ENCODE data around the gene ZNF749. TPM values are rescaled to one million over a fixed set of nuclear protein-coding genes. Genes with fewer than 3 reads are reported as not detected.

Gene ZNF749
- total and polyA plus RNA-seq, 7 donors, result 5.1 to 22.4 (median 10.1) TPM

- intact Hi-C loops (cut with DNase I), result no loop called here
- ATAC-seq (no peak), DNase-seq (no peak)
- Histone ChIP-seq H3K4me1 (no peaks in the 10 kb centered on the region), H3K27ac (no peak overlapping the region), H3K36me3 (ENCODE audit: insufficient read depth in 1 of 2, low read depth in 1 of 2) (peaks cover 0 to 3% of the 10 kb centered on the region in 2 donors), H3K4me3 (no peak overlapping the region), H3K9me3 (peaks cover 49% of the 10 kb centered on the region), H3K27me3 (ENCODE audit: insufficient read depth in 3 of 3, low read length in 2 of 3) (no peaks in the 10 kb centered on the region)
- no peak for TF ChIP-seq CTCF (IDR thresholded peaks at IDR 0.05)
- 76 to 89% (median 83%) methylated on average over 3 of the region's 3 CpGs for WGBS, 3 donors
These were observed 17.2 kb downstream of the ZNF749 start for GRCh38 chr19:57452307-57452706.

GRCh38 chr19:57465680-57466381 is 30.7 kb downstream of the ZNF749 start:
- H3K27me3 ChIP-seq (ENCODE audit: insufficient read depth in 3 of 3, low read length in 2 of 3), result no peaks in the 10 kb centered on the region
- no peak overlapping the region for H3K4me3 ChIP-seq
- peaks cover 86% of the 10 kb centered on the region for H3K9me3 ChIP-seq
- DNase-seq (no peak), ATAC-seq (peak in 3 of 4 donors; percentile 82 to 88 (median 83))
- 48 to 71% (median 61%) methylated on average over 5 of the region's 5 CpGs for WGBS, 3 donors
- H3K27ac ChIP-seq, result no peak overlapping the region
- no peaks in the 10 kb centered on the region for H3K4me1 ChIP-seq
- no peak for TF ChIP-seq CTCF (IDR thresholded peaks at IDR 0.05)
- intact Hi-C loops (cut with DNase I), result no loop called here
- H3K36me3 ChIP-seq (ENCODE audit: insufficient read depth in 1 of 2, low read depth in 1 of 2), result peaks cover 5 to 6% of the 10 kb centered on the region in 2 donors

- TF ChIP-seq CTCF (IDR thresholded peaks at IDR 0.05), result no peak
- WGBS, 3 donors, result 51 to 68% (median 61%) methylated on average over 5 of the region's 5 CpGs
- DNase-seq, result peak; percentile 22 to 65
- H3K4me3 ChIP-seq, result no peak overlapping the region
- H3K36me3 ChIP-seq (ENCODE audit: insufficient read depth in 1 of 2, low read depth in 1 of 2), result peaks cover 5 to 6% of the 10 kb centered on the region in 2 donors
- peak; percentile 47 to 92 (median 90) for ATAC-seq
- H3K27ac ChIP-seq, result no peak overlapping the region
- H3K4me1 ChIP-seq, result no peaks in the 10 kb centered on the region
- H3K9me3 ChIP-seq, result peaks cover 87% of the 10 kb centered on the region
- H3K27me3 ChIP-seq (ENCODE audit: insufficient read depth in 3 of 3, low read length in 2 of 3), result no peaks in the 10 kb centered on the region
- intact Hi-C loops (cut with DNase I), result no loop called here
These were observed 31.4 kb downstream of the ZNF749 start for GRCh38 chr19:57466489-57466888.

- TF ChIP-seq CTCF (IDR thresholded peaks at IDR 0.05), result no peak
- ATAC-seq (no peak), DNase-seq (no peak)
- H3K4me1 ChIP-seq, result no peaks in the 10 kb centered on the region
- H3K4me3 ChIP-seq, result no peak overlapping the region
- H3K9me3 ChIP-seq, result peaks cover 86% of the 10 kb centered on the region
- intact Hi-C loops (cut with DNase I), result no loop called here
- WGBS, 3 donors, result 97 to 100% (median 98%) methylated on average over 4 of the region's 4 CpGs
- H3K36me3 ChIP-seq (ENCODE audit: insufficient read depth in 1 of 2, low read depth in 1 of 2), result peaks cover 22 to 38% of the 10 kb centered on the region in 2 donors
- no peak overlapping the region for H3K27ac ChIP-seq
- H3K27me3 ChIP-seq (ENCODE audit: insufficient read depth in 3 of 3, low read length in 2 of 3), result no peaks in the 10 kb centered on the region
These were observed 38.5 kb downstream of the ZNF749 start for GRCh38 chr19:57473646-57474045.
